GM23248 (cell line): ENCODE data around the gene UBN2. TPM values are rescaled to one million over a fixed set of nuclear protein-coding genes. Genes with fewer than 3 reads are reported as not detected.

Experiments used
- DNase-seq: peaks from one replicate; pipeline ENCODE4 v3.0.0-alpha.2; 2015
- H2AFZ ChIP-seq: fragments of 200-600 bp; sonication (generic); 2 replicates; pipeline ENCODE4 v1.6.1; 2016; ENCODE audit warnings: antibody characterized with exemption
- H3F3A ChIP-seq: fragments of 200-600 bp; sonication (generic); 2 replicates; pipeline ENCODE4 v1.6.1; 2016; ENCODE audit warnings: mild to moderate bottlenecking, antibody characterized with exemption, mixed run types; ENCODE audit not compliant: insufficient read depth
- H3K27ac ChIP-seq: fragments of 200-600 bp; sonication (generic); 2 replicates; pipeline ENCODE4 v1.5.1; 2016; ENCODE audit warnings: mild to moderate bottlenecking
- H3K27me3 ChIP-seq: fragments of 200-600 bp; sonication (generic); replicated peaks from 2 replicates; pipeline ENCODE4 v1.6.1; 2016; ENCODE audit warnings: mild to moderate bottlenecking; ENCODE audit not compliant: insufficient read depth
- H3K36me3 ChIP-seq: fragments of 200-600 bp; sonication (generic); 2 replicates; pipeline ENCODE4 v1.6.1; 2016; ENCODE audit warnings: low read depth, mild to moderate bottlenecking
- H3K4me1 ChIP-seq: fragments of 200-600 bp; sonication (generic); 2 replicates; pipeline ENCODE4 v1.6.1; 2016; ENCODE audit warnings: mild to moderate bottlenecking; ENCODE audit not compliant: insufficient read depth
- H3K4me2 ChIP-seq: fragments of 200-600 bp; sonication (generic); one replicate; pipeline ENCODE4 v1.6.1; 2016; ENCODE audit warnings: mild to moderate bottlenecking; ENCODE audit not compliant: unreplicated experiment
- H3K4me3 ChIP-seq: fragments of 200-600 bp; sonication (generic); 2 replicates; pipeline ENCODE4 v1.5.1; 2016; ENCODE audit warnings: mild to moderate bottlenecking
- H3K79me2 ChIP-seq: fragments of 200-600 bp; sonication (generic); 2 replicates; pipeline ENCODE4 v1.6.1; 2016; ENCODE audit warnings: mild to moderate bottlenecking; ENCODE audit not compliant: insufficient read depth
- H3K9ac ChIP-seq: fragments of 200-600 bp; sonication (generic); 2 replicates; pipeline ENCODE4 v1.6.1; 2016; ENCODE audit warnings: mild to moderate bottlenecking
- H3K9me2 ChIP-seq: fragments of 200-600 bp; sonication (generic); 2 replicates; pipeline ENCODE4 v1.6.1; 2016; ENCODE audit warnings: mixed run types, mild to moderate bottlenecking, moderate library complexity; ENCODE audit not compliant: insufficient read depth
- H3K9me3 ChIP-seq: fragments of 200-600 bp; sonication (generic); one replicate; pipeline ENCODE4 v1.6.1; 2017; ENCODE audit warnings: low read depth
- H4K20me1 ChIP-seq: fragments of 200-600 bp; sonication (generic); 2 replicates; pipeline ENCODE4 v1.6.0; 2016; ENCODE audit not compliant: insufficient read depth
- EZH2 ChIP-seq: fragments of 200-600 bp; sonication (generic); IDR thresholded peaks from 2 replicates; pipeline ENCODE4 v1.6.1; 2018; ENCODE audit warnings: antibody characterized with exemption, mild to moderate bottlenecking; ENCODE audit not compliant: insufficient read depth, poor library complexity, severe bottlenecking
- EZH2phosphoT487 ChIP-seq: fragments of 200-600 bp; sonication (generic); IDR thresholded peaks from 2 replicates; pipeline ENCODE4 v1.6.1; 2018; ENCODE audit warnings: antibody characterized with exemption, moderate library complexity, mild to moderate bottlenecking, low read depth; ENCODE audit not compliant: insufficient read depth
- WGBS, 2 experiments: methylation state at CpG; one replicate each; pipeline ENCODE4 v1.1.6; 2015 to 2017; ENCODE audit warnings: low lambda C conversion rate in 2 of 2, low coverage in 1 of 2; ENCODE audit errors: missing lambda C conversion rate in 2 of 2; 5-methylcytosine and 5-hydroxymethylcytosine counted together
- in situ Hi-C: fragments of 300-500 bp; cut with MboI; formaldehyde crosslinking; loops from 2 replicates; pipeline ENCODE4 v1.15.0; 2020
- polyA plus RNA-seq: library from polyadenylated mRNA; unstranded; fragments of >200 nt; fragmentation: Nextera tagmentation; extraction: Ambion mirVana; gene quantifications from 2 replicates; pipeline ENCODE4 v1.2.1, GENCODE V29; 2016
- total RNA-seq: library from RNA; depleted of rRNA; stranded (reverse); fragments of >200 nt; shearing (Covaris generic); gene quantifications from 2 replicates; pipeline ENCODE4 v1.2.3, GENCODE V29; 2014

UBN2 gene
- total and polyA plus RNA-seq, 2 experiments from 2014 or later = 1.0 to 3.2 TPM

- Histone ChIP-seq H3K79me2 (peaks cover 59% of the 10 kb centered on the region), H3K4me2 (peak overlapping the region; percentile 95), H3F3A (peaks cover 38% of the 10 kb centered on the region), H3K9me2 (no peaks in the 10 kb centered on the region), H3K9me3 (no peaks in the 10 kb centered on the region), H3K27ac (peak overlapping the region; percentile 85), H3K27me3 (no peaks in the 10 kb centered on the region), H3K9ac (peak overlapping the region; percentile 94), H2AFZ (peak overlapping the region; percentile 63; the same call in 1 of the 2 replicates), H3K4me1 (peaks cover 8% of the 10 kb centered on the region; the same call in 1 of the 2 replicates), H3K4me3 (peak overlapping the region; percentile 91), H3K36me3 (peaks cover 11% of the 10 kb centered on the region; the same call in 1 of the 2 replicates), H4K20me1 (no peaks in the 10 kb centered on the region)
- 5 to 10% methylated on average over 2 of the region's 2 CpGs for WGBS, 2 experiments
- DNase-seq = peak; percentile 73
- no peak for TF ChIP-seq EZH2
- no peak for TF ChIP-seq EZH2phosphoT487
- in situ Hi-C loops = no loop called here
Observed at GRCh38 chr7:139232904-139233303, 1.9 kb downstream of the UBN2 start.

DNA sequence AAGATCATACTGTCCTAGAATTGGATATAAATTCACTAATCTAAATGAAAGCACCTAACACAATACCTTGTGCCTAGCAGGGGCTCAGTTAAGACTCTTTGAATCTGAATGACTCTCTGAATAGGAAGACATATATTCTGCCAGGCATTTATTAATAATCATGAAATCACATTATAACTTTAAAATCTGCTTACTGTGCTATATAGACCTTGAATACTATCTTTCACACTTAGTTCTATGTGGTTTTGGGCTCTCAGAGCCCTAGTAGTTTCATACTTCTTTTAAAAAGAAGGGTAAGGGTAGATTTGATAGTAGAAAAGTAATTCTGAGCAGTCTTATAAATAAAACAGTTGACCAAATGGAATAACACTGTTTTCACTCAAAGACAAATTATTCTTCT, 10.2 kb downstream of the UBN2 start:
- in situ Hi-C loops = no loop called here
- H3K4me3 ChIP-seq = no peak overlapping the region
- H2AFZ ChIP-seq = no peak overlapping the region
- H3K4me2 ChIP-seq = no peak overlapping the region
- peaks cover 13% of the 10 kb centered on the region for H3K4me1 ChIP-seq
- 0 out of 2 replicates have a peak, but pooled peaks cover 7% of the 10 kb centered on the region for H4K20me1 ChIP-seq
- H3K9me2 ChIP-seq = no peaks in the 10 kb centered on the region
- H3K79me2 ChIP-seq = peaks cover 64% of the 10 kb centered on the region
- peaks cover 49% of the 10 kb centered on the region for H3K36me3 ChIP-seq
- H3K9ac ChIP-seq = no peak overlapping the region
- peaks cover 14% of the 10 kb centered on the region for H3F3A ChIP-seq
- no peak for DNase-seq
- no peak for TF ChIP-seq EZH2phosphoT487
- no peak for TF ChIP-seq EZH2
- H3K9me3 ChIP-seq = no peaks in the 10 kb centered on the region
- no peaks in the 10 kb centered on the region for H3K27me3 ChIP-seq
- H3K27ac ChIP-seq = no peak overlapping the region

DNA sequence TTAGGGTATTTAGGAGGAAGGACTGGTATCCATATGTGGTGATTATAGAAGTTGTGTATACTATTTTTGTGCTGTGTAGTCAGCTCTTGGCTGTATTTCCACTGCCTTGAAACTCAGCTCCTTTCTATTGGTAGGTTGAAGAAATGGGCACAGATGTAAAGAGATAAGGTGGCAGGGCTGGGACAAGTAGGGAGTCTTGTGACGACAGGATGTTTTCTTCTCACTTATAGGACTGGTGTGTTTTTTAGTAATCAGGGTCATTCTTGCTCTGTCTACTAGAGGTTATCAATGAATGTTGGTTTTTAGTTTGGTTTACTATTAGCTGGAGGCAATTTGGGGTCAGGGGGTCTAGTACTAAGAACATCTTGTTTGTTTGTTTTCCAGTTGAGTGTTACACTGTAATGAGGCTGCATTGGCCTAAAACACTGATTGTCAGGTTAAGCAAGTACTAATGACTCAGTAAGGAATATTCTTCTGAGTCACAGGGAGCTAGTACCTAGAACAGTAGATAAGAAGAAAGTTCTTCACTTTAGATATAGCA, 11.8 kb downstream of the UBN2 start:
- Histone ChIP-seq H3K4me1 (peaks cover 26% of the 10 kb centered on the region), H3K36me3 (peaks cover 40% of the 10 kb centered on the region), H3K9me3 (no peaks in the 10 kb centered on the region), H3K4me3 (no peak overlapping the region), H3K4me2 (peak overlapping the region; percentile 11), H3K9me2 (no peaks in the 10 kb centered on the region), H2AFZ (no peak overlapping the region), H3K27ac (peak overlapping the region; percentile 25), H3K9ac (no peak overlapping the region), H4K20me1 (0 out of 2 replicates have a peak, but pooled peaks cover 7% of the 10 kb centered on the region), H3K79me2 (peaks cover 53% of the 10 kb centered on the region), H3K27me3 (no peaks in the 10 kb centered on the region), H3F3A (peaks cover 28% of the 10 kb centered on the region)
- in situ Hi-C loops = no loop called here
- WGBS, 2 experiments = 17 to 45% methylated on average over 1 of the region's 1 CpG
- TF ChIP-seq EZH2phosphoT487 (no peak), EZH2 (no peak)
- peak; percentile 74 for DNase-seq

- H3K36me3 ChIP-seq = peaks cover 35% of the 10 kb centered on the region; the same call in 1 of the 2 replicates
- 57 to 68% methylated on average over 1 of the region's 1 CpG for WGBS, 2 experiments
- TF ChIP-seq EZH2 (no peak), EZH2phosphoT487 (no peak)
- no peak overlapping the region for H3K4me2 ChIP-seq
- in situ Hi-C loops = no loop called here
- no peaks in the 10 kb centered on the region for H3K9me2 ChIP-seq
- H3K27me3 ChIP-seq = no peaks in the 10 kb centered on the region
- peaks cover 32% of the 10 kb centered on the region for H3F3A ChIP-seq
- H2AFZ ChIP-seq = no peak overlapping the region
- H3K9ac ChIP-seq = no peak overlapping the region
- DNase-seq = no peak
- peaks cover 28% of the 10 kb centered on the region for H3K4me1 ChIP-seq
- H4K20me1 ChIP-seq = 0 out of 2 replicates have a peak, but pooled peaks cover 7% of the 10 kb centered on the region
- H3K9me3 ChIP-seq = no peaks in the 10 kb centered on the region
- peaks cover 57% of the 10 kb centered on the region for H3K79me2 ChIP-seq
- H3K27ac ChIP-seq = no peak overlapping the region
- H3K4me3 ChIP-seq = no peak overlapping the region
Observed at GRCh38 chr7:139245401-139245800, 14.4 kb downstream of the UBN2 start.
